AG04450 (cell line): ENCODE data around the gene ARX. TPM values are rescaled to one million over a fixed set of nuclear protein-coding genes. Genes with fewer than 3 reads are reported as not detected.

Experiments used
- CTCF ChIA-PET: fragments of 300-600, 350-600 bp; formaldehyde crosslinking; extraction: SDS; loops from one replicate; lab custom pipeline; 2022; ENCODE audit warnings: antibody characterized with exemption, inconsistent platforms; lab: Charles Lee
- POLR2A ChIA-PET: fragments of 350-600 bp; formaldehyde crosslinking; extraction: SDS; loops from one replicate; lab custom pipeline; 2021; ENCODE audit warnings: antibody characterized with exemption, inconsistent platforms; lab: Yijun Ruan, JAX
- DNase-seq: peaks from one replicate; pipeline ENCODE4 v3.0.0-alpha.2; 2011; ENCODE audit warnings: low read depth, low spot score
- H3K27ac ChIP-seq: one replicate; pipeline ENCODE4 v1.5.1; 2012; ENCODE audit warnings: low read depth, low read length, control low read depth
- H3K27me3 ChIP-seq: one replicate; pipeline ENCODE4 v1.6.0; 2012; ENCODE audit warnings: low read length; ENCODE audit not compliant: control insufficient read depth, insufficient read depth
- H3K4me3 ChIP-seq: 2 replicates; pipeline ENCODE4 v1.5.1; 2011; ENCODE audit warnings: mild to moderate bottlenecking, low read depth, low read length, control low read depth
- H3K9me3 ChIP-seq: 2 replicates; pipeline ENCODE4 v1.5.1; 2012; ENCODE audit warnings: low read length; ENCODE audit not compliant: control insufficient read depth, insufficient read depth
- CTCF ChIP-seq: IDR thresholded peaks from 2 replicates; pipeline ENCODE4 v1.5.1; 2011; ENCODE audit warnings: low read depth, low read length, control low read depth, inconsistent platforms
- polyA plus RNA-seq: library from polyadenylated mRNA; depleted of rRNA; stranded (reverse); fragments of >200 nt; gene quantifications from 2 replicates; pipeline ENCODE4 v1.2.3, GENCODE V29; 2011

The ARX gene
- polyA plus RNA-seq, 1 experiment, result not detected

GRCh38 chrX:24996096-24996709 lies 19.6 kb downstream of the ARX start:
- ChIA-PET POLR2A (no interaction called here), CTCF (no interaction called here)
- DNase-seq, result no peak

GRCh38 chrX:24993879-24994278 lies 21.9 kb downstream of the ARX start:
- ChIA-PET POLR2A (no interaction called here), CTCF (no interaction called here)
- TF ChIP-seq CTCF, result no peak

More at GRCh38 chrX:24996096-24996709, 19.6 kb downstream of the ARX start:
- TF ChIP-seq CTCF, result no peak
- Histone ChIP-seq H3K9me3 (no peaks in the 10 kb centered on the region), H3K27ac (no peak overlapping the region), H3K4me3 (no peak overlapping the region), H3K27me3 (no peaks in the 10 kb centered on the region)

DNA sequence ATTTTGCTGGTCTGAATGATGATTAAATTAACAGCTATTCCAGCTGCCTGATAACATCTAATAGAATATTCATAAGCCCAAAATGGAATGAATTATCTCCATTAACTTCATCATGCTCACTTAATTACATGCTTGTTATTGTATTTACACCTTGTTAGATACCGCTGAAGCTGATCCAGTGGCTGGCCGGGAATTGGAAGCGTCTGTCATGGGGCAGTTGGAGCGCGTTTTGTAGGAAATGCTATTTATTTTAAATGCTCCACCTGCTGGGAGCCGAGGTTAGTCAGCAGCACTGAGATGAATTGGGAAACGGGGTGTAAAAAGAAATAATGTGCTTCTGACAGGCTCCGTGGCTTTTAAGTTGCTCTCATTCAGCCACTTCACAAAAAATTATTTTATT lies 25.2 kb downstream of the ARX start:
- 0 out of 2 replicates have a peak, but pooled peaks have one; percentile 12 for TF ChIP-seq CTCF
- ChIA-PET POLR2A (no interaction called here), CTCF (interaction anchor here (1.5 kb wide), 1 partner anchor 152 kb away, joined by 3 read pairs; no protein-coding TSS in a partner anchor)
- Histone ChIP-seq H3K4me3 (no peak overlapping the region), H3K27me3 (no peaks in the 10 kb centered on the region), H3K27ac (no peak overlapping the region), H3K9me3 (no peaks in the 10 kb centered on the region)
- no peak for DNase-seq

More at GRCh38 chrX:24993879-24994278, 21.9 kb downstream of the ARX start:
- Histone ChIP-seq H3K27ac (no peak overlapping the region), H3K9me3 (no peaks in the 10 kb centered on the region), H3K27me3 (no peaks in the 10 kb centered on the region), H3K4me3 (no peak overlapping the region)
- no peak for DNase-seq

DNA sequence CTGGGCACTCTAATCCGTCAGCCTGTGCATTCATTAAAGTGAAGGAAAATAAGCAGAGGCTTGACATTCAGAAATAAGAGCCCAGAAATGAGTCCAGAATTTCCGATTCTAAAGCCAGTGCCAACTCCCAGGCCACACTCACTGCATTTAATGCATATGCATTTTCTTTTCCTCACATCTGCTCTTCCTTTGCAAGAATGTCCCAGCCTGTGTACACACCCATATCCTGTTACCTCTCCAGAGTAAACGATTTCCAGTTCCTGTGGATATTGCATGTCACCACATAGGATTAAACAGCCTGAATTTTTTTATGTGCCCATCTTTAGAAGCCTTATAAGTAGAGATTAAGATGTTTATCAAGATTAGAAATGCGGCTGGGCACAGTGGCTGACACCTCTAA lies 27.5 kb downstream of the ARX start:
- Histone ChIP-seq H3K27ac (no peak overlapping the region), H3K27me3 (no peaks in the 10 kb centered on the region), H3K9me3 (no peaks in the 10 kb centered on the region), H3K4me3 (no peak overlapping the region)
- CTCF ChIA-PET, result no interaction called here
- POLR2A ChIA-PET, result no interaction called here
- TF ChIP-seq CTCF, result no peak
- DNase-seq, result no peak

- no peak for DNase-seq
- Histone ChIP-seq H3K9me3 (no peaks in the 10 kb centered on the region), H3K4me3 (no peak overlapping the region), H3K27me3 (no peaks in the 10 kb centered on the region), H3K27ac (no peak overlapping the region)
- no peak for TF ChIP-seq CTCF
- POLR2A ChIA-PET, result no interaction called here
- CTCF ChIA-PET, result no interaction called here
Measured at GRCh38 chrX:24987731-24988130, 28.0 kb downstream of the ARX start.
